Central memory CD8-positive, alpha-beta T cell (primary cell): ENCODE results near the gene CRHR2.

Source experiments
- ATAC-seq: fragments of 150-1000 bp; cut with Tn5 transposase; replicated peaks from 2 replicates; pipeline ENCODE4 v1.10.0; 2022; ENCODE audit warnings: mild to moderate bottlenecking, moderate FRiP score, moderate number of reproducible peaks; ENCODE audit not compliant: poor library complexity, severe bottlenecking; ENCODE audit errors: extremely low read depth
- DNase-seq, 2 donors: peaks; one replicate each; pipeline ENCODE4 v3.0.0; 2021; ENCODE audit warnings: low spot score in 2 of 2
- H3K27ac Mint-ChIP-seq: one replicate; pipeline ENCODE4 v1.8.0; 2022; ENCODE audit warnings: low read depth, mild to moderate bottlenecking, moderate library complexity, mixed read lengths
- H3K27me3 Mint-ChIP-seq: one replicate; pipeline ENCODE4 v1.8.0; 2022; ENCODE audit warnings: mixed read lengths
- H3K36me3 Mint-ChIP-seq: one replicate; pipeline ENCODE4 v1.8.0; 2022; ENCODE audit warnings: mild to moderate bottlenecking, moderate library complexity, mixed read lengths; ENCODE audit not compliant: insufficient read depth
- H3K4me1 Mint-ChIP-seq: one replicate; pipeline ENCODE4 v1.8.0; 2022; ENCODE audit warnings: mixed read lengths
- H3K4me3 Mint-ChIP-seq: one replicate; pipeline ENCODE4 v1.8.0; 2022; ENCODE audit warnings: mild to moderate bottlenecking, moderate library complexity, mixed read lengths
- H3K9me3 Mint-ChIP-seq: one replicate; pipeline ENCODE4 v1.8.0; 2022; ENCODE audit warnings: mixed read lengths

CRHR2 gene

GRCh38 chr7:30616318-30616717 is 65.9 kb downstream of the CRHR2 start:
- Mint-ChIP-seq H3K9me3 (no peaks in the 10 kb centered on the region), H3K4me1 (peaks cover 9% of the 10 kb centered on the region), H3K27ac (no peak overlapping the region), H3K27me3 (no peaks in the 10 kb centered on the region), H3K4me3 (no peak overlapping the region), H3K36me3 (peaks cover 71% of the 10 kb centered on the region)
- ATAC-seq (no peak), DNase-seq (no peak)

DNA sequence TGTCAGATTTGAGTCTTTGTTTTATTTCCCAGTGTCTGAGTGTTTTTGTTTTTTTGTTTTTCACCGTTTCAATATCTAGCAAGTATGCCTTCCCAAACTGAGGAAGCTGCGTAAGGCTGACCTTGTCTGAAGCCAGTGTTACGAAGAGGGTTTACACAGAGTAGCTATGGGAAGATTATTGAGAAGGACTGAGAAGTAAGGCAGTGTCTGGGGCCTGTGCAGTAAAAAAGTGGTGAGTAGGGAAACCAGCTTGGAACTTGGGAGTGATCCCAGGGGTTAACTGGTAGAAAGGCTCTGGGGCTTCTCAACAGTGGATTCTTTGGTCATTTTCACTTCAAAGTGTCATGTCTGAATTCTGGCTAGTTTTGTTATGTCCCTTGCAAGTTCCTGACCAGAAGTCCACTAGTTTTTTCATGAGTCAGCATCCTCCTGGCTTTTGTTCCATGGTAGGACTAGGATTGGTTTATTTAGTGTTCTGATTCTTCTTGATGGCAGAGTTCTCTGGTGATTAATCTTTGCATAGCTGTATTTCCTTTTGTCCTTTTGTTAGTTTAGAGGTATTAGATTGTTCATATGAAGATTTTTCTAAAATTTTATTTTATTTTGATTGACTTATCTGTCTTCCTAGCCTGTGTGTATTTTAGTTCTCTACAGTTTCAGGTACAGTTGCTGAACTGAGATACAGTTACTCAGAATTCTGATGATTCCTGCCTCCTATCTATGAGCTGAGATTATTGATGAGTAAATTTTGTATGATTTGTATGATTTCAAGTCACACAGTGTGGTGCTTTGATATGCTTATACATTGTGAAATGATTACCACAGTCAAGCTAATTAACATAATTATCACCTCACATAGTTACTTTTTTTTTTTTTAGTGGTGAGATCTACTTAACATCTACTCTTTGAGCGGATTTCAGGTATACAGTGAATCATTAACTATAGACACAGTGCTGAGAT is 68.6 kb downstream of the CRHR2 start:
- H3K27me3 Mint-ChIP-seq = no peaks in the 10 kb centered on the region
- ATAC-seq = no peak
- no peak for DNase-seq
- H3K36me3 Mint-ChIP-seq = peaks cover 66% of the 10 kb centered on the region
- no peak overlapping the region for H3K27ac Mint-ChIP-seq
- peaks cover 15% of the 10 kb centered on the region for H3K4me1 Mint-ChIP-seq
- H3K9me3 Mint-ChIP-seq = no peaks in the 10 kb centered on the region
- H3K4me3 Mint-ChIP-seq = no peak overlapping the region

- peaks cover 66% of the 10 kb centered on the region for H3K36me3 Mint-ChIP-seq
- ATAC-seq (no peak), DNase-seq (no peak)
- H3K27ac Mint-ChIP-seq = peak overlapping the region; percentile 16
- H3K4me3 Mint-ChIP-seq = no peak overlapping the region
- no peaks in the 10 kb centered on the region for H3K9me3 Mint-ChIP-seq
- peaks cover 22% of the 10 kb centered on the region for H3K4me1 Mint-ChIP-seq
- H3K27me3 Mint-ChIP-seq = no peaks in the 10 kb centered on the region
These were observed 69.5 kb downstream of the CRHR2 start for GRCh38 chr7:30612658-30613265.

DNA sequence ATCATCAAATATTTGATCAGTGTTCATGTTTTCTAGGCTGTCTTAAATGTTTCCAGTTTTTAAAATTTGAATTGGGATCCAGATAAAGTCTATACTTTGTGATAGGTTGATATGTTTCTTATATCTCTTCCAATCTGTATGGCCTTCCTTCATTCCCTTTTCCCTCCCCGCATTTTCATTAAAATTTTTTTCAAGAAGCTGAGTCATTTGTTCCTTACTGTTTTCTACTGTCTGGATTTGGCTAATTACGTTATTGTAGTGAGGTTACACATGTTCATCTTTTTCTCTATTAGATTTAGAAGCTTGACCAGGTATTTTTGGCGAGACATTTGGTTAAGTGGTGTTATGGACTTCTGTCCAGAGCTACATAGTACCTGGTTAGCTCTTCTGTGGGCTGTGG is 76.4 kb downstream of the CRHR2 start:
- Mint-ChIP-seq H3K36me3 (peaks cover 67% of the 10 kb centered on the region), H3K9me3 (no peaks in the 10 kb centered on the region), H3K27ac (peak overlapping the region; percentile 74), H3K27me3 (no peaks in the 10 kb centered on the region), H3K4me3 (no peak overlapping the region), H3K4me1 (peaks cover 18% of the 10 kb centered on the region)
- DNase-seq = no peak
- no peak for ATAC-seq

DNA sequence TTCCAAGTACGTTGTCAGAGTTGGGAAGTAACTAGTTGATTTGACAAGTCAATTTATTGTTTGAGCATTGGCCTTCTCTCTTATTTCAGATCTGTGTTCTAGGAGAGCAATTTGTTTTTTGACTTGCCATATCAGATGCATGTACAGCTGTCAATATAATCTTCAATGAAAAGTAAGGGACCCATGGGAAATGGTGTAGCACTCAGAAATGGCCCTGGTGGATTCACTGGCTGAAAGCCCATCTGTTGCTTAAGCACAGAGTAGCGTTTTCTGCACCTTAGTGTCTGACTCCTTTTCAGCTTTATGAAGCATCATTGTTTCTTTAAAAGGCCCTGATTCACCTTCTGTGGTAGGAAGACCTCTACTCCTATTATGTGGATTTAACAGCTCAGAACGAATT is 77.4 kb downstream of the CRHR2 start:
- ATAC-seq = no peak
- no peak for DNase-seq
- no peaks in the 10 kb centered on the region for H3K27me3 Mint-ChIP-seq
- H3K9me3 Mint-ChIP-seq = no peaks in the 10 kb centered on the region
- H3K36me3 Mint-ChIP-seq = peaks cover 70% of the 10 kb centered on the region
- H3K4me3 Mint-ChIP-seq = no peak overlapping the region
- no peak overlapping the region for H3K27ac Mint-ChIP-seq
- H3K4me1 Mint-ChIP-seq = peaks cover 18% of the 10 kb centered on the region
